CD4-positive, alpha-beta T cell treated with Interleukin-1 beta for 1 hour (primary cell): ENCODE measurements around the gene SCMH1.
"Not testable (repeated sequence)": the region's sequence is repeated elsewhere in the genome, so short reads cannot be mapped to it uniquely, and the experiment has no call there.

Experiments used
- DNase-seq, 2 donors: peaks; one replicate each; pipeline ENCODE4 v3.0.0-alpha.2; 2020 to 2022

The SCMH1 gene

GRCh38 chr1:41241749-41242341 lies at the start of gene SCMH1:
SCMH1 (minus strand) TSS chr1:41242306; CDS start chr1:41186133, 56,173 bp downstream.
- peak; percentile 50 to 59 for DNase-seq

GRCh38 chr1:41291195-41291594 lies 49.1 kb upstream of the SCMH1 start:
- DNase-seq: no peak

GRCh38 chr1:41289196-41289595 lies 47.1 kb upstream of the SCMH1 start:
- DNase-seq: no peak

- DNase-seq: no peak
Measured at GRCh38 chr1:41286992-41287391, 44.9 kb upstream of the SCMH1 start.

GRCh38 chr1:41286486-41286885 lies 44.4 kb upstream of the SCMH1 start:
- no peak for DNase-seq

DNA sequence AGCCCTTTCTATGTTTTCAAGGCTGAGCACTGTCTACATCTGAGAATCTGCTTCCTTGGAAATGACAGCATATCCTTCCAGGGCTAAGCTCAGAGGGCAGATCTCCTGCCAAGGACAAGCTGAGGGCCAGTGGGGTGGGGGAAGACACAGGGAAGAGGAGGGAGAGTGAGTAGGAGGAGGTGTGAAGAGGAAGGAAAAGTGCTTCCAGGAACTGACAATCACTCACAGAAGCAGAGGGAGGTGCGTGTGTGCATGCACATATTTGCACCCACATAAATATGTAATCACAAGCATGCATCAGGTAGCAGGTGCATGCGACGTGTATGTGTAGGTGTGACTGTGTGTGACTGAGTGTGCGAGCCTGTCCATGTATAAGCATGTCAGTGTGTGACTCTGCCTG lies 43.7 kb upstream of the SCMH1 start:
- no peak for DNase-seq

- no peak for DNase-seq
Measured at GRCh38 chr1:41284121-41284520, 42.0 kb upstream of the SCMH1 start.

GRCh38 chr1:41282679-41283317 lies 40.7 kb upstream of the SCMH1 start:
- peak; percentile 12 to 24 for DNase-seq

DNA sequence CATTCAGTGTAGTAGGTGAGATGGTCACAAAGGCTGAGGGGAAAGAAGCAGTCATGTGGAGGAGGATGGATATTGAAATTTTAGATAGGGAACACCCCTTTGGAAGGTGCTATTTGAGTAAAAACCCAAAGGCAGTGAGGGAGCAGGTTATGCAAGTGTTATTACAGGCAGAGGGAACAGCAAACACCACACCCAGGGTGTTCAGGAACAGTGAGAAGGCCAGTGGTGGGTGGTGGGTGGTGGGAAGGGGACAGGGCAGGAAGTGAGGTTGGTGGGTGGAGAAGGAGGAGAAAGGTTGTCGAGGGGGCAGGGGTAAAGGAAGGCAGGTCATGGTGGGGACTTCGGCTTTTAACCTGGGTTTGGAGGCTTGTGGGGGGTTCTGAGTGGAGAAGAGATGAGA lies 39.2 kb upstream of the SCMH1 start:
- no peak for DNase-seq

GRCh38 chr1:41280202-41281032 lies 38.3 kb upstream of the SCMH1 start:
- no peak for DNase-seq

- no peak for DNase-seq
Measured at GRCh38 chr1:41278076-41278475, 36.0 kb upstream of the SCMH1 start.

DNA sequence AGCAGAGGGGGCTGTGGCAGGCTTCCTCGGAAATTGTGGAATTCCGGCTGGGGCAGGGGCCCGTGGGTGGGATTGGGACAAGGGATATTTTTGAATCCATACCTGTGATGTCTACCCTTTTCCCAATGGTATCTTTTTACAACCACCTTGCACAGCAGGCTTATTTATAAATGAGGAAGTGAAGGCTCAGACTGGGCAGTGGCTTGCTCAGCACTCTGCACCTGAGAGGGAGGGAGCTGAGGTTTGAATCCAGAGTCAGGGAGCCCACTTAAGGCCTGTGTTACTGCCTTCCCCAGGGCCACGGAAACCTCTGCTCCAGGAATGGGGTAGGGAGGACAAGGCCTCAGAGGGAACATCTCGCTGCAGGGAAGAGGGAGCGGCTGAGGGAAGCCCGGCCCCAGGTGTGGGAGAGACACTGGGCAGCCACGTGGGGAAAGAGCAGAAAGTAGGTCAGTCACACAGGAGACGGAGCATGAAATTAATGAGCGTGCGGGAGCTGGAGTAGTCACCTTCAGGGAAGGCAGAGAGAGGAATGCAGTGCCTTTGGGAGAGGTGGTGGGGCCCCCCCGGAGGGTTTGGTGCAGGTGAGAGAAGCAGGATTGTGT lies 35.4 kb upstream of the SCMH1 start:
- DNase-seq: no peak

DNA sequence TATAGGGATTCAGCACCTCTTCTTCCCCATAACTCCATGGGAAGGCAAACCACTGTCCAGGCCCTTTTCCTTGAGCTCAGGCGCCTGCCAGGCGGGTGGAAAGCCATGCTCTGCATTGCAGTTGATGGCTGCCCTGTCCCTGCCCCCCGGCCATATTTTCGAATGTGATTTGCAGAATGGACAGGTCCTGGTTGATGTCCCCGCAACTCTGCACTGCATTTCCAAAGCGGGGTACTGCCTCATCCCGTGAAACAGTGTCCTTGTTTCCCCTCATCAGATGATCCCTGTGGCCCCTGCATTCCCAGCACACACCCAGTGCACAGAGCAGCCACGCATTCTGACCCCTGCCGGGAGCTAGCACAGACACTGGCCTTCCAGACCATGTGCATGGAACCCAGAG lies 33.7 kb upstream of the SCMH1 start:
- DNase-seq: no peak

GRCh38 chr1:41274752-41275545 lies 32.8 kb upstream of the SCMH1 start:
- DNase-seq: peak in 1 of 2 donors; percentile 8

DNA sequence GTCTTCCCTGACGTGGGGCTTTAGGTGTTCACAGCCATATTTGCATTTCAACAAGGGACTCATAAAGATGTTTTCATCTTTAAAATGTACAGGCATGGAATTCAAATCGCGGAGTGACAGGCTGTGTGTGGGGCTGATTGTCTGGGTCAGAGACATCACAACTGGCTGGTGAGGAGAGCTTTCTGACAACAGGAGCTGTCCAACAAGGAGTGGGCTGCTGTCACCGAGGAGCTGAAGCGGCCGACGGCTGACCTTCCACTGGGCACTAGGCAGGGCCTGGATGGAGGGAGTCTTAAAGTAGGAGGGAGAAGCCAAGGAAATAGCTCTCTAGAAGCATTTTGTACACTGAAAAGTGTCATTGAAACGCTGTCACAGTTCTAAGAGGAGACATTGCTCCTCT lies 30.5 kb upstream of the SCMH1 start:
- DNase-seq: no peak

- DNase-seq: peak; percentile 57 to 63
Measured at GRCh38 chr1:41268154-41268770, 26.2 kb upstream of the SCMH1 start.

GRCh38 chr1:41261926-41262618 lies 20.0 kb upstream of the SCMH1 start:
- DNase-seq: no peak

- no peak for DNase-seq
Measured at GRCh38 chr1:41260768-41261167, 18.7 kb upstream of the SCMH1 start.

DNA sequence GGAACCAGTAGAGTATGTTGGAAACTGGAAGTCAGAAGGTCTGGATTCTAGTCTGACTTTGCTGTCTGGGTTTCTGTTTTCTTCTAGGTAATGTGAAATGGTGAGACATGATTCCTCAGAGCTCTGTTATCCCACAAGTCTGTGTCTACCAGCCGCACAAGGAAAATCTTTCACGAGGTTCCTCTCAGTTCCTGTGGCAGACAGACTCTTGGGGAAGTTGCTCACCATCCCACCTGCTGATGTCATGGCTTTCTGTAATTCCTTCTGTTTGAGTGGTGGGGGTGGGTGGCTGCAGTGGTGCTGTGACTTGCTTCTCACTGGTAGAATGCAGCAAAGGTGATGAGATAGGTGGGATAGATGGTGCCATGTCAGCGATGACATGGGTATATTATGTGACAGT lies 17.1 kb upstream of the SCMH1 start:
- no peak for DNase-seq

GRCh38 chr1:41255978-41256377 lies 13.9 kb upstream of the SCMH1 start:
- no peak for DNase-seq

- DNase-seq: not testable (repeated sequence)
Measured at GRCh38 chr1:41251120-41251519, 9.0 kb upstream of the SCMH1 start.

DNA sequence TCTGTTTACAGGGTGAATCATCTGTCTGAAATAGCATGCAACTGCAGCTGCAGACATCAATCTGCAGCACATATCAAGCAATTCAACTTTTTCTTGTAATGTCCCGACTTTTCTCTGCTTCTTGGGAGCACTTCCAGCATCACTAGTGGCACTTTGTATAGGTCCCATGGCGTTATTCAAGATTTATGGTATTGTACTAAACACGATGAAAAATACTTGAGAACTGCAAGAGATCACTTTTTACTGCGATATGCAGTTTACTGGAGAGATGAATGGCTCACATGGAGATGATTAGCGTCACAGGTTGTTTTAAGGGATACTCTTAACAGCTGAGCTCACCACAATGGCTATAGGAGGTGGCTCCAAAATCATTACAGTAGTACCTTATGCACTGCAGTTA lies 7.2 kb upstream of the SCMH1 start:
- no peak for DNase-seq
